Thyroid gland (tissue), 4 donors: ENCODE data around the gene PPP3CB.

ENCODE experiments used
- POLR2A ChIP-seq, 2 donors: fragments of 450-650 bp; IDR thresholded peaks; one replicate each; pipeline ENCODE4 v1.6.1; 2017; ENCODE audit warnings: antibody characterized with exemption in 2 of 2, mild to moderate bottlenecking in 2 of 2, moderate library complexity in 1 of 2
- TF ChIP-seq, protein P1 (sequence below), 6 experiments: fragments of 200-600 bp in 3 of 6; fragments of 450-650 bp in 3 of 6; sonication (generic) in 3 of 6; IDR thresholded peaks; one replicate each; pipeline ENCODE4 v1.5.1; 2016 to 2019; ENCODE audit warnings: antibody characterized with exemption in 6 of 6, mild to moderate bottlenecking in 2 of 6, inconsistent platforms in 1 of 6, moderate library complexity in 1 of 6

DNA sequence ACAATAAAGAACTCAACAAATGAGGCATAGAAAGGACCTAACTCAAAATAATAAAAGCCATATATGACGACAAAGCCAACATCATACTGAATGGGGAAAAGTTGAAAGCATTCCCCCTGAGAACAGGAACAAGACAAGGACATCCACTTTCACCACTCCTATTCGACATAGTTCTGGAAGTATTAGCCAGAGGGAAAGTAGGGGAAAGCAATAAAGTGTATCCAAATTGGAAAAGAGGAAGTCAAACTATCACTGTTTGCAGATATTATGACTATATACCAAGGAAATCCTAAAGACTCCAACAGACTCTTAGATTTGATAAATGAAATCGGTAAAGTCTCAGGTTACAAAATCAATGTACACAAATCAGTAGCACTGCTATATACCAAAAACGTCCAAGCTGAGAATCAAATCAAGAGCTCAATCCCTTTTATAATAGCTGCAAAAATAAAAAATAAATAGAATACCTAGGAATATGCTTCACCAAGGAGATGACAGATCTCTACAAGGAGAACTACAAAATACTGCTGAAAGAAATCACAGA is 86.8 kb downstream of the PPP3CB start:
- TF ChIP-seq, protein P1, sequence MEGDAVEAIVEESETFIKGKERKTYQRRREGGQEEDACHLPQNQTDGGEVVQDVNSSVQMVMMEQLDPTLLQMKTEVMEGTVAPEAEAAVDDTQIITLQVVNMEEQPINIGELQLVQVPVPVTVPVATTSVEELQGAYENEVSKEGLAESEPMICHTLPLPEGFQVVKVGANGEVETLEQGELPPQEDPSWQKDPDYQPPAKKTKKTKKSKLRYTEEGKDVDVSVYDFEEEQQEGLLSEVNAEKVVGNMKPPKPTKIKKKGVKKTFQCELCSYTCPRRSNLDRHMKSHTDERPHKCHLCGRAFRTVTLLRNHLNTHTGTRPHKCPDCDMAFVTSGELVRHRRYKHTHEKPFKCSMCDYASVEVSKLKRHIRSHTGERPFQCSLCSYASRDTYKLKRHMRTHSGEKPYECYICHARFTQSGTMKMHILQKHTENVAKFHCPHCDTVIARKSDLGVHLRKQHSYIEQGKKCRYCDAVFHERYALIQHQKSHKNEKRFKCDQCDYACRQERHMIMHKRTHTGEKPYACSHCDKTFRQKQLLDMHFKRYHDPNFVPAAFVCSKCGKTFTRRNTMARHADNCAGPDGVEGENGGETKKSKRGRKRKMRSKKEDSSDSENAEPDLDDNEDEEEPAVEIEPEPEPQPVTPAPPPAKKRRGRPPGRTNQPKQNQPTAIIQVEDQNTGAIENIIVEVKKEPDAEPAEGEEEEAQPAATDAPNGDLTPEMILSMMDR (IDR thresholded peaks at IDR 0.05) = no peak
- TF ChIP-seq POLR2A (IDR thresholded peaks at IDR 0.05) = no peak
